IMR-90 (cell line): ENCODE data around the gene LTBP1. TPM values are rescaled to one million over a fixed set of nuclear protein-coding genes. Genes with fewer than 3 reads are reported as not detected.

Experiments used
- ATAC-seq: fragments of 200-7000 bp; cut with Tn5 transposase; 2 replicates; pipeline ENCODE4 v1.9.1; 2020; ENCODE audit warnings: low read depth, mild to moderate bottlenecking, moderate library complexity
- BruUV-seq: library from RNA; stranded (reverse); fragments of 400-500 nt; replicated peaks from 2 replicates; lab custom pipeline; 2021; lab: Mats Ljungman, UMichigan
- CTCF ChIA-PET: fragments of 300-600 bp; formaldehyde crosslinking; extraction: SDS; loops from one replicate; lab custom pipeline; 2021; ENCODE audit warnings: antibody characterized with exemption; lab: Yijun Ruan, JAX
- POLR2A ChIA-PET: fragments of 300-600 bp; sonication (Branson Sonifier 250); formaldehyde crosslinking; loops from one replicate; lab custom pipeline; 2022; ENCODE audit warnings: antibody characterized with exemption; ENCODE audit not compliant: unreplicated experiment; lab: Charles Lee
- DNase-seq: peaks from one replicate; pipeline ENCODE4 v3.0.0; 2013
- H2AFZ ChIP-seq: replicated peaks from 2 replicates; pipeline ENCODE3; 2013; ENCODE audit warnings: low read length, mild to moderate bottlenecking; ENCODE audit not compliant: poor library complexity
- H2AK5ac ChIP-seq: 2 replicates; pipeline ENCODE4 v1.6.1; 2013; ENCODE audit warnings: low read depth, low read length, inconsistent platforms
- H2AK9ac ChIP-seq: replicated peaks from 2 replicates; pipeline ENCODE3; 2013; ENCODE audit warnings: mild to moderate bottlenecking, low read depth, low read length, moderate library complexity; ENCODE audit not compliant: poor library complexity
- H2BK120ac ChIP-seq: 2 replicates; pipeline ENCODE4 v1.6.1; 2013; ENCODE audit warnings: low read depth, low read length, inconsistent platforms
- H2BK15ac ChIP-seq: 3 replicates; pipeline ENCODE4 v1.6.1; 2013; ENCODE audit warnings: low read depth, low read length, inconsistent platforms
- H2BK20ac ChIP-seq: 2 replicates; pipeline ENCODE4 v1.6.1; 2013; ENCODE audit warnings: low read depth, mild to moderate bottlenecking, inconsistent platforms, low read length, moderate library complexity
- H2BK5ac ChIP-seq: 2 replicates; pipeline ENCODE4 v1.6.1; 2013; ENCODE audit warnings: mild to moderate bottlenecking, low read depth, low read length, inconsistent platforms; ENCODE audit not compliant: poor library complexity, severe bottlenecking
- H3K14ac ChIP-seq: replicated peaks from 2 replicates; pipeline ENCODE4 v1.6.1; 2013; ENCODE audit warnings: low read depth, low read length, inconsistent platforms
- H3K18ac ChIP-seq: 2 replicates; pipeline ENCODE4 v1.6.1; 2013; ENCODE audit warnings: low read depth, low read length, control low read depth
- H3K23ac ChIP-seq: 2 replicates; pipeline ENCODE4 v1.6.1; 2013; ENCODE audit warnings: low read depth, low read length, inconsistent platforms
- H3K27ac ChIP-seq: 2 replicates; pipeline ENCODE4 v1.5.1; 2013; ENCODE audit warnings: mild to moderate bottlenecking, control low read depth, low read length; ENCODE audit not compliant: insufficient read depth
- H3K27me3 ChIP-seq: 2 replicates; pipeline ENCODE4 v1.6.1; 2013; ENCODE audit warnings: low read length; ENCODE audit not compliant: control insufficient read depth, insufficient read depth
- H3K36me3 ChIP-seq: 2 replicates; pipeline ENCODE4 v1.6.1; 2013; ENCODE audit warnings: low read length, mixed read lengths; ENCODE audit not compliant: control insufficient read depth, insufficient read depth
- H3K4ac ChIP-seq: 2 replicates; pipeline ENCODE4 v1.6.1; 2013; ENCODE audit warnings: low read depth, low read length, inconsistent platforms
- H3K4me1 ChIP-seq: 2 replicates; pipeline ENCODE4 v1.6.1; 2013; ENCODE audit warnings: low read length, mixed read lengths; ENCODE audit not compliant: control insufficient read depth, insufficient read depth
- H3K4me2 ChIP-seq: 2 replicates; pipeline ENCODE4 v1.6.1; 2013; ENCODE audit warnings: low read depth, mild to moderate bottlenecking, control low read depth, low read length, moderate library complexity
- H3K4me3 ChIP-seq: 2 replicates; pipeline ENCODE4 v1.5.1; 2013; ENCODE audit warnings: low read depth, mild to moderate bottlenecking, control low read depth, low read length, moderate library complexity; ENCODE audit not compliant: insufficient read depth
- H3K56ac ChIP-seq: 2 replicates; pipeline ENCODE4 v1.6.1; 2013; ENCODE audit warnings: low read length, inconsistent platforms; ENCODE audit not compliant: insufficient read depth; ENCODE audit errors: extremely low read depth
- H3K79me1 ChIP-seq, 2 experiments: 2 replicates each; pipeline ENCODE4 v1.6.1; 2013; ENCODE audit warnings: low read length in 2 of 2, inconsistent platforms in 1 of 2, low read depth in 1 of 2
- H3K9ac ChIP-seq: 2 replicates; pipeline ENCODE4 v1.6.1; 2013; ENCODE audit warnings: low read depth, low read length, control low read depth
- H3K9me1 ChIP-seq: 2 replicates; pipeline ENCODE4 v1.6.1; 2013; ENCODE audit warnings: low read length, inconsistent platforms; ENCODE audit not compliant: insufficient read depth
- H3K9me3 ChIP-seq: 2 replicates; pipeline ENCODE4 v1.6.1; 2013; ENCODE audit warnings: low read length; ENCODE audit not compliant: control insufficient read depth, insufficient read depth
- H4K20me1 ChIP-seq: 2 replicates; pipeline ENCODE4 v1.6.1; 2013; ENCODE audit warnings: low read length, inconsistent platforms; ENCODE audit not compliant: insufficient read depth
- H4K5ac ChIP-seq: 2 replicates; pipeline ENCODE4 v1.6.1; 2013; ENCODE audit warnings: mild to moderate bottlenecking, low read depth, low read length, control low read depth
- H4K8ac ChIP-seq, 2 experiments: 2 replicates each; pipeline ENCODE4 v1.6.1; 2013; ENCODE audit warnings: low read depth in 2 of 2, low read length in 2 of 2, control low read depth in 1 of 2, inconsistent platforms in 1 of 2
- H4K91ac ChIP-seq: 2 replicates; pipeline ENCODE4 v1.6.1; 2013; ENCODE audit warnings: low read depth, low read length, inconsistent platforms; ENCODE audit not compliant: insufficient read depth
- CHD1 ChIP-seq: IDR thresholded peaks from 2 replicates; pipeline ENCODE4 v1.6.1; 2012; ENCODE audit warnings: low read depth, low read length, improper control_type of control experiment
- MXI1 ChIP-seq: IDR thresholded peaks from 2 replicates; pipeline ENCODE4 v1.6.1; 2012; ENCODE audit warnings: low read depth, mild to moderate bottlenecking, low read length, moderate library complexity, borderline replicate concordance
- POLR2A ChIP-seq: IDR thresholded peaks from 2 replicates; pipeline ENCODE4 v1.6.1; 2012; ENCODE audit warnings: mild to moderate bottlenecking, low read depth, low read length
- RFX5 ChIP-seq: IDR thresholded peaks from 2 replicates; pipeline ENCODE4 v1.8.0; 2012; ENCODE audit warnings: low read depth, mild to moderate bottlenecking, low read length, moderate library complexity
- WGBS, 2 experiments: methylation state at CpG; one replicate each; pipeline versions ENCODE4 v1.1.5 to v1.1.7; 2013; ENCODE audit warnings: missing lambda C conversion rate in 2 of 2; ENCODE audit not compliant: insufficient read length in 1 of 2; ENCODE audit errors: extremely low coverage in 2 of 2; 5-methylcytosine and 5-hydroxymethylcytosine counted together
- dilution Hi-C: fragments of 300-500 bp; cut with HindIII; formaldehyde crosslinking; loops from one replicate; pipeline ENCODE4 v1.14.3; 2018; ENCODE audit warnings: low sequenced_read_pairs; ENCODE audit not compliant: unreplicated experiment
- in situ Hi-C: fragments of 300-500 bp; cut with MboI; formaldehyde crosslinking; loops from 3 replicates; pipeline ENCODE4 v1.14.3; 2019; ENCODE audit warnings: low sequenced_read_pairs, inconsistent platforms, mixed read lengths
- intact Hi-C: fragments of 100-400 bp; cut with micrococcal nuclease; formaldehyde crosslinking; loops from 2 replicates; pipeline ENCODE4 v1.10.0; 2022
- polyA plus RNA-seq, 3 experiments: library from polyadenylated mRNA; depleted of rRNA; stranded (reverse); fragments of >200 nt; gene quantifications; 2 replicates each; pipeline ENCODE4 v1.2.3, GENCODE V29; 2012; ENCODE audit warnings: low replicate concordance in 1 of 3
- total RNA-seq: library from RNA; depleted of rRNA; stranded (reverse); fragments of >200 nt; gene quantifications from 2 replicates; pipeline ENCODE4 v1.2.3, GENCODE V29; 2012
- TF ChIP-seq, protein P1 (sequence below): fragments of 150-350 bp; IDR thresholded peaks from 2 replicates; pipeline ENCODE4 v1.6.1; 2016; ENCODE audit warnings: low read depth, mild to moderate bottlenecking, low read length, moderate library complexity, borderline replicate concordance

The LTBP1 gene
- total and polyA plus RNA-seq, 2 of the 4 experiments (the other 2 are of a cell fraction) = 235 to 326 TPM

DNA sequence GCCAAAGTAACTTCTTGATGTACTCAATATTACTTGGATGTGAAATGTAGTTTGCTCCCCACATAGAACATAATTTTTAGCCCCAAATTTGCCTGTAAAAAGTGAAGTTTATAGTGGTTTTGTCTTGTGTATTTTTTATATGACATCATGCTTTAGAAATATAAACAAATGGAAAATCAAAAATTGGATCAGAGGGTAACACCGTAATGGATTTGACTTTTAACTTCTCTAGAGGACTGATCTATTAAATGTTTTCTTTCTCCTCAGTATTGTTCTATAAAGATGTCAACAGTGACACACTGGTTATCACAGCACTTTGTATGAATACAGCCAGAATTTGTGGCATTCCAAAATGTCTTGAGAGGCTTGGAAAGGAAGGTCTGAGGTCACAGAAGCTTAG, 484.1 kb downstream of the LTBP1 start:
- TF ChIP-seq CHD1 (no peak), POLR2A (no peak), RFX5 (no peak), MXI1 (no peak)
- TF ChIP-seq, protein P1, sequence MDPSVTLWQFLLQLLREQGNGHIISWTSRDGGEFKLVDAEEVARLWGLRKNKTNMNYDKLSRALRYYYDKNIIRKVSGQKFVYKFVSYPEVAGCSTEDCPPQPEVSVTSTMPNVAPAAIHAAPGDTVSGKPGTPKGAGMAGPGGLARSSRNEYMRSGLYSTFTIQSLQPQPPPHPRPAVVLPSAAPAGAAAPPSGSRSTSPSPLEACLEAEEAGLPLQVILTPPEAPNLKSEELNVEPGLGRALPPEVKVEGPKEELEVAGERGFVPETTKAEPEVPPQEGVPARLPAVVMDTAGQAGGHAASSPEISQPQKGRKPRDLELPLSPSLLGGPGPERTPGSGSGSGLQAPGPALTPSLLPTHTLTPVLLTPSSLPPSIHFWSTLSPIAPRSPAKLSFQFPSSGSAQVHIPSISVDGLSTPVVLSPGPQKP = no peak
- H3K27me3 ChIP-seq = no peaks in the 10 kb centered on the region
- dilution Hi-C loops = no loop called here
- peak overlapping the region in 1 of 2 experiments; percentile 76; a peak in 2 of 4 replicates for H4K8ac ChIP-seq
- peak overlapping the region; percentile 1; the same call in 1 of the 2 replicates for H3K4me2 ChIP-seq
- H3K9me3 ChIP-seq = no peaks in the 10 kb centered on the region
- H4K5ac ChIP-seq = peak overlapping the region; percentile 13; the same call in 1 of the 2 replicates
- peak overlapping the region; percentile 87 for H4K91ac ChIP-seq
- H2AK9ac ChIP-seq = no peak overlapping the region
- H4K20me1 ChIP-seq = no peaks in the 10 kb centered on the region
- H3K4ac ChIP-seq = peak overlapping the region; percentile 82
- H3K18ac ChIP-seq = peak overlapping the region; percentile 72; the same call in 1 of the 2 replicates
- in situ Hi-C loops = no loop called here
- no peak overlapping the region for H3K27ac ChIP-seq
- H2BK15ac ChIP-seq = peak overlapping the region; percentile 84; the same call in 2 of the 3 replicates
- H3K56ac ChIP-seq = no peak overlapping the region
- H2BK5ac ChIP-seq = peak overlapping the region; percentile 69
- H2BK120ac ChIP-seq = peak overlapping the region; percentile 98
- peak overlapping the region; percentile 100 for H2BK20ac ChIP-seq
- no TSS peak for BruUV-seq
- POLR2A ChIA-PET = no interaction called here
- no peak overlapping the region for H3K9ac ChIP-seq
- peak overlapping the region; percentile 85 for H3K23ac ChIP-seq
- peak overlapping the region; percentile 66 for H2AK5ac ChIP-seq
- WGBS, 2 experiments = no CpG with 5 or more reads among the region's 1 CpG
- DNase-seq (peak; percentile 50), ATAC-seq (peak; percentile 44)
- peaks cover 11% of the 10 kb centered on the region for H3K4me1 ChIP-seq
- no peak overlapping the region for H2AFZ ChIP-seq
- peak overlapping the region; percentile 97 for H3K14ac ChIP-seq
- CTCF ChIA-PET = interaction anchor here (0.7 to 1.2 kb wide), 2 partner anchors 10 to 12 kb away, joined by 3 to 5 read pairs; no protein-coding TSS in a partner anchor
- H3K4me3 ChIP-seq = no peak overlapping the region
- H3K79me1 ChIP-seq = no peaks in the 10 kb centered on the region
- H3K36me3 ChIP-seq = no peaks in the 10 kb centered on the region
- peaks cover 12% of the 10 kb centered on the region; the same call in 1 of the 2 replicates for H3K9me1 ChIP-seq
- intact Hi-C loops = loop anchor here (10.0 kb wide), 1 partner anchor 296 kb away; no protein-coding TSS in a partner anchor
